ENCODE results near the gene RASL11B.

DNA sequence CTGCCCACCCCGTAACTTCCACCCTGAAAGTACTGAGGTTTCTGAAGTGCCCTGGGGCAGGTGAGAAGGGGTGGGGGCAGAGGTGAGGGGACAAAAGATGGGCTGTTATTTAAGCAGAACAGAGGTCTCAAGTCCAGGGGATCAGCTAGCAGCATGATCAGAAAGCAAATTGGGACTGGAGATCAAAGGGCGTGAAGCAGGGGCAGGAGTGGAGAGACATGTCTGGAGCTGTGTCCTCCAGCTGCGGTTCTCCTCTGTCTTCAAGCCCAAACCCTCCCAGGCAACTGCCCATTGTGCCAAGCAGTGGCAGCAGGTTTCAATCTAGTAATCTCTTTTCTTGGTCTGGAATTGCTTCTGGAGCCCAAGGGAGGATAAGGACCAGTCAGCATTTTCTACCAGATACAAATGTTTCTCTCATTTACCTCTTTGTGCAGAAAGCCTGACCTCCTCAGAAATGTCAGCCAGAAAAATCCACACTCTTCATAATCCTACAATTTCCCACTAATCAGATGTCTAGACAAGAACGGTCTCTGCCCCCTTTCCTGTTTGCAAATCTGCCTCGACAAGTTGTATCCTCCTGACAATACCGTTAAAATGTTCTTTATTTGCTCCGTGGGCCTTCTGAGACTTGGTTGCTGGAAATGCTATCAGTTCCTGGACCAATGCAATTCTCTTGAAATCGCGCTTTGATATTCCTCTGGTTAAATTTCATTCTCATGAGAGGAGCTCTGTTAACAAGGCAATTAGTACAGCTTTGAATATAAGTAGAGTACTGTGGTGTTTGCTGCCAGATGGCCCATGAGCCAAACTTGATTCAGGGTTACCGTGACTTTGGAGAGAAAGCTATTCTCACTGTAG, 23.2 kb upstream of the RASL11B start:
- TF ChIP-seq CTCF (IDR thresholded peaks at IDR 0.05; ENCODE audit: low read depth, low read length) (no peak), POLR2A (IDR thresholded peaks at IDR 0.05; ENCODE audit: extremely low read depth, insufficient read length) (no peak), MYC (IDR thresholded peaks at IDR 0.05; ENCODE audit: low read depth, low read length) (no peak), MAX (IDR thresholded peaks at IDR 0.05; ENCODE audit: low read depth, low read length) (no peak)
